Activated B cell treated with CpG ODN at 0.5 μM for 24 hours (primary cell): ENCODE data around the gene IFNB1. TPM values are rescaled to one million over a fixed set of nuclear protein-coding genes. Genes with fewer than 3 reads are reported as not detected.

Experiments used
- ATAC-seq: fragments of 200-7000 bp; cut with Tn5 transposase; one replicate; pipeline ENCODE4 v1.10.0; 2021; ENCODE audit warnings: low read depth, mild to moderate bottlenecking, moderate library complexity
- CTCF ChIA-PET: fragments of 350-600 bp; sonication (Branson Sonifier 250); formaldehyde crosslinking; loops from one replicate; lab custom pipeline; 2021; ENCODE audit warnings: antibody characterized with exemption; lab: Charles Lee
- POLR2A ChIA-PET: fragments of 350-600 bp; sonication (Branson Sonifier 250); formaldehyde crosslinking; loops from one replicate; lab custom pipeline; 2021; ENCODE audit warnings: antibody characterized with exemption; lab: Charles Lee
- DNase-seq: peaks from one replicate; pipeline ENCODE4 v3.0.0; 2022
- H3K27ac Mint-ChIP-seq: one replicate; pipeline ENCODE4 v1.8.0; 2020; ENCODE audit warnings: mixed read lengths
- H3K27me3 Mint-ChIP-seq: one replicate; pipeline ENCODE4 v1.8.0; 2021; ENCODE audit warnings: mixed read lengths
- H3K36me3 Mint-ChIP-seq: one replicate; pipeline ENCODE4 v1.8.0; 2021; ENCODE audit warnings: low read depth, mixed read lengths
- H3K4me1 Mint-ChIP-seq: one replicate; pipeline ENCODE4 v1.8.0; 2021; ENCODE audit warnings: mixed read lengths
- H3K4me3 Mint-ChIP-seq: one replicate; pipeline ENCODE4 v1.8.0; 2020; ENCODE audit warnings: mild to moderate bottlenecking, mixed read lengths
- H3K9me3 Mint-ChIP-seq: one replicate; pipeline ENCODE4 v1.8.0; 2020; ENCODE audit warnings: mixed read lengths
- intact Hi-C: fragments of 100-400 bp; cut with micrococcal nuclease; formaldehyde crosslinking; loops from one replicate; pipeline ENCODE4 v1.15.1; 2024
- total RNA-seq: library from RNA; stranded (reverse); gene quantifications from 2 replicates; pipeline ENCODE4 v1.2.3, GENCODE V29; 2022
- TF ChIP-seq, protein P1 (sequence below): fragments of 200-600 bp; IDR thresholded peaks from one replicate; pipeline ENCODE4 v1.8.0; 2022; ENCODE audit warnings: antibody characterized with exemption, mild to moderate bottlenecking

Gene IFNB1
- total RNA-seq, 1 donor from 2014 or later, result not detected

DNA sequence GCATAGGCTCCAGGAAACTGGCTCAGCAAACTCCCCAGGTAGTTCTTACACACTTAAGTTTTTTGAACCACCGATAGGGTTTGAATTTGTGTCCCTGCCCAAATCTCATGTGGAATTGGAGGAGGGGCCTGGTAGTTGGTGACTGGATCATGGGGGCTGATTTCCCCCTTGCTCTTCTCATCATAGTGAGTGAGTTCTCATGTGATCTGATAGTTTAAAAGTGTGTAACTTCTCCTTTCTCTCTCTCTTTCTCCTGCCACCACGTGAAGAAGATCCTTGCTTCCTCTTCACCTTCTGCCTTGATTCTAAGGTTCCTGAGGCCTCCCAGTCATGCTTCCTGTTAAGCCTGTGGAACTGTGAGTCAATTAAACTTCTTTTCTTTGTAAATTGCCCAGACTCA is 23.9 kb downstream of the IFNB1 start:
- Mint-ChIP-seq H3K27ac (no peak overlapping the region), H3K36me3 (no peaks in the 10 kb centered on the region), H3K4me3 (no peak overlapping the region), H3K27me3 (peaks cover 2% of the 10 kb centered on the region), H3K4me1 (no peaks in the 10 kb centered on the region), H3K9me3 (no peaks in the 10 kb centered on the region)
- TF ChIP-seq, protein P1, sequence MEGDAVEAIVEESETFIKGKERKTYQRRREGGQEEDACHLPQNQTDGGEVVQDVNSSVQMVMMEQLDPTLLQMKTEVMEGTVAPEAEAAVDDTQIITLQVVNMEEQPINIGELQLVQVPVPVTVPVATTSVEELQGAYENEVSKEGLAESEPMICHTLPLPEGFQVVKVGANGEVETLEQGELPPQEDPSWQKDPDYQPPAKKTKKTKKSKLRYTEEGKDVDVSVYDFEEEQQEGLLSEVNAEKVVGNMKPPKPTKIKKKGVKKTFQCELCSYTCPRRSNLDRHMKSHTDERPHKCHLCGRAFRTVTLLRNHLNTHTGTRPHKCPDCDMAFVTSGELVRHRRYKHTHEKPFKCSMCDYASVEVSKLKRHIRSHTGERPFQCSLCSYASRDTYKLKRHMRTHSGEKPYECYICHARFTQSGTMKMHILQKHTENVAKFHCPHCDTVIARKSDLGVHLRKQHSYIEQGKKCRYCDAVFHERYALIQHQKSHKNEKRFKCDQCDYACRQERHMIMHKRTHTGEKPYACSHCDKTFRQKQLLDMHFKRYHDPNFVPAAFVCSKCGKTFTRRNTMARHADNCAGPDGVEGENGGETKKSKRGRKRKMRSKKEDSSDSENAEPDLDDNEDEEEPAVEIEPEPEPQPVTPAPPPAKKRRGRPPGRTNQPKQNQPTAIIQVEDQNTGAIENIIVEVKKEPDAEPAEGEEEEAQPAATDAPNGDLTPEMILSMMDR, result no peak
- ATAC-seq (no peak), DNase-seq (no peak)
- ChIA-PET CTCF (no interaction called here), POLR2A (no interaction called here)
- intact Hi-C loops, result no loop called here

DNA sequence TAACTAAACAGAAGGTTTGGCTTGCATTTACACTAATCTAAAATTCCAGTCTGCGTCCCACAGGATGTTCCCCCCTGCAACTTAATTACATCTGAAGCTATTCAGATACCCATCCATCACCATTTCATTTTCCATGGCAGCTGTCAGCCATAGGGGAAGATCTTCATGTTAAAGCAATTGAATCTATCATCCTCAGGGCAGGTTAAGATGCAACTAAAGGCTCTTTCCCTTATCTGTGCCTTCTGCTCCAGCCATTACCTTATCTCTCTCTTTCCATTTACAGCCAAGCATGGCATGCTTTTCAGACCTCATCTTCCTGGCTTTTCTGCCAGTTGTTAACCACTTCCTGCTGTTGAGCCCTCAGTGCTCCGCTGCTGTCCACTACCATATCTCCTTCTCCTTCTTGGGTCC is 30.5 kb downstream of the IFNB1 start:
- Mint-ChIP-seq H3K9me3 (no peaks in the 10 kb centered on the region), H3K27ac (no peak overlapping the region), H3K4me1 (peaks cover 7% of the 10 kb centered on the region), H3K4me3 (no peak overlapping the region), H3K36me3 (no peaks in the 10 kb centered on the region), H3K27me3 (peaks cover 2% of the 10 kb centered on the region)
- ChIA-PET POLR2A (no interaction called here), CTCF (no interaction called here)
- no peak for DNase-seq
- intact Hi-C loops, result no loop called here
- no peak for ATAC-seq
- TF ChIP-seq, protein P1, result no peak

DNA sequence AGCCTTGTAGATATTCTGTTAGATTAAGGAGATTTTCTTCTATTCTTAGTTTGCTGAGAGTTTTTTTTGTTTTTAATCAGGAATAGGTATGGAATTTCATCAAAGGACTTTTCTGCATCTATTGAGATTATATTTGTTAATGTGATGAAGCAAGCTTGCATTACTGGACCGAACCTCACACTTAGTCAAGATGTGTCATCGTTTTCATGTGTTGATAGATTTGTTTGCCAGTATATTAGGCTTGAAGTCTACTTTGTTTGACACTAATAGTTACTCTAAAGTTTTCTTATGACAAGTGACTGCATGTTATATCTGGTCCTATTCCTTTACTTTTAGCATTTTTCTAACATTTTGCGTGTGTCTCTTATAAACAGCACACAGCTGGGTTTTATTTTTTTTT is 33.9 kb downstream of the IFNB1 start:
- no peaks in the 10 kb centered on the region for H3K27me3 Mint-ChIP-seq
- no peak for ATAC-seq
- H3K4me3 Mint-ChIP-seq, result no peak overlapping the region
- H3K4me1 Mint-ChIP-seq, result peaks cover 7% of the 10 kb centered on the region
- H3K36me3 Mint-ChIP-seq, result no peaks in the 10 kb centered on the region
- no peak overlapping the region for H3K27ac Mint-ChIP-seq
- intact Hi-C loops, result no loop called here
- no peaks in the 10 kb centered on the region for H3K9me3 Mint-ChIP-seq
- ChIA-PET POLR2A (no interaction called here), CTCF (no interaction called here)
- no peak for DNase-seq
- TF ChIP-seq, protein P1, result no peak

DNA sequence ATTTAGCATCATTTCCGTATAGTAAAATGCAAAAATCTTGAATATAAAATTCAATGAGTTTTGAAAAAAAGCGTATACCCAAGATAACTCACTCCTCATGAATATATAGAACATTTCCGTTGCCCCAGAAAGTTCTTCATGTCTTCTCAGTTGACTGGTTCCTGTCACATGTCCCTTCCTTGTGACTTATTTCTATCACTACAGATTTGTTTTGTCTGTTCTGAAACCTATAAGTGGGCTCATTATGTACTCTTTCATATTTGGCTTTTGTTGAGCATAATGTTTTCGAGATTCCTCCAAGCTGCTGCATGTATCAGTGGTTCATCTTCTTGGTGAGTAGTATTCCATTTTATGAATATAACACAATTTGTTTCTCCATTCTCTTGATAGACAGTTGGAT is 35.3 kb downstream of the IFNB1 start:
- no peaks in the 10 kb centered on the region for H3K27me3 Mint-ChIP-seq
- ATAC-seq (no peak), DNase-seq (no peak)
- H3K27ac Mint-ChIP-seq, result no peak overlapping the region
- no peaks in the 10 kb centered on the region for H3K36me3 Mint-ChIP-seq
- H3K4me1 Mint-ChIP-seq, result peaks cover 4% of the 10 kb centered on the region
- ChIA-PET CTCF (no interaction called here), POLR2A (no interaction called here)
- no peaks in the 10 kb centered on the region for H3K9me3 Mint-ChIP-seq
- no peak overlapping the region for H3K4me3 Mint-ChIP-seq
- TF ChIP-seq, protein P1, result no peak
- intact Hi-C loops, result no loop called here

DNA sequence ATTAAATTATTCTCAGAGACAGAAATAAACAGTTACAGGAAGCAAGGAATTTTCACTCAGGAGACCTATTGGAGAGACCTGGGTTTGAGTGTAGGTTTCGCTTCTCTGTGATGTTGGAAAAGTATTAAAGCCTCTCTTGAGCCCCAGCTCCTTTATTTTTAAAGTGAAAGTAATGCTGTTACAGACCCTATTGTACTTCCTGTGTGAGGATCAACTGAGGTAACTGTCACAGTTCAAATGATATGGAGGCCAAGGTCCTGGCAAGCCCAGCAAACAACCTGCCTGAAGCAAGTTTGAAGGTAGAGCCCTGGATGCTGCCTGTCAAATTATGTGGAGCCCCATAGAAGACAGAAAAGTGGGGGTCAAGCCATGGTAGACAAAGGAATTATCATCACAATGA is 38.4 kb downstream of the IFNB1 start:
- H3K4me1 Mint-ChIP-seq, result peaks cover 3% of the 10 kb centered on the region
- CTCF ChIA-PET, result no interaction called here
- intact Hi-C loops, result loop anchor here (10.0 kb wide), 1 partner anchor 765 kb away; the partner anchor contains the start of gene MTAP
- no peak overlapping the region for H3K27ac Mint-ChIP-seq
- DNase-seq, result no peak
- TF ChIP-seq, protein P1, result no peak
- POLR2A ChIA-PET, result interaction anchor here (1.9 kb wide), 1 partner anchor 8 kb away, joined by 5 read pairs; the partner anchor contains the start of gene HACD4
- no peak overlapping the region for H3K4me3 Mint-ChIP-seq
- H3K36me3 Mint-ChIP-seq, result no peaks in the 10 kb centered on the region
- H3K27me3 Mint-ChIP-seq, result no peaks in the 10 kb centered on the region
- no peaks in the 10 kb centered on the region for H3K9me3 Mint-ChIP-seq
- ATAC-seq, result no peak
